ENCODE data around the gene TSHZ1.

The TSHZ1 gene

GRCh38 chr18:75164479-75164878, 46.1 kb upstream of the TSHZ1 start:
- TF ChIP-seq CTCF (IDR thresholded peaks at IDR 0.05; ENCODE audit: control extremely low read depth, extremely low read depth, low read depth, missing control alignments): no peak
- POLR2A ChIA-PET: no interaction called here
- CTCF ChIA-PET: interaction anchor here (0.9 to 1.4 kb wide), 2 partner anchors 8 to 157 kb away, joined by 3 read pairs; no protein-coding TSS in a partner anchor
- DNase-seq (ENCODE audit: extremely low spot score): no peak

- no peak for DNase-seq (ENCODE audit: extremely low spot score)
- POLR2A ChIA-PET: no interaction called here
- CTCF ChIA-PET: no interaction called here
- TF ChIP-seq CTCF (IDR thresholded peaks at IDR 0.05; ENCODE audit: control extremely low read depth, extremely low read depth, low read depth, missing control alignments): no peak
These were observed 44.7 kb upstream of the TSHZ1 start for GRCh38 chr18:75165926-75166325.

- no peak for DNase-seq (ENCODE audit: extremely low spot score)
- CTCF ChIA-PET: no interaction called here
- POLR2A ChIA-PET: no interaction called here
- no peak for TF ChIP-seq CTCF (IDR thresholded peaks at IDR 0.05; ENCODE audit: control extremely low read depth, extremely low read depth, low read depth, missing control alignments)
These were observed 43.5 kb upstream of the TSHZ1 start for GRCh38 chr18:75167137-75167536.

- no peak for DNase-seq (ENCODE audit: extremely low spot score)
- CTCF ChIA-PET: interaction anchor here (2.0 kb wide), 1 partner anchor 22 kb away, joined by 5 read pairs; no protein-coding TSS in a partner anchor
- POLR2A ChIA-PET: no interaction called here
- TF ChIP-seq CTCF (IDR thresholded peaks at IDR 0.05; ENCODE audit: control extremely low read depth, extremely low read depth, low read depth, missing control alignments): no peak
These were observed 42.6 kb upstream of the TSHZ1 start for GRCh38 chr18:75167759-75168618.

- DNase-seq (ENCODE audit: extremely low spot score): no peak
- POLR2A ChIA-PET: no interaction called here
- CTCF ChIA-PET: interaction anchor here (2.0 kb wide), 1 partner anchor 22 kb away, joined by 5 read pairs; no protein-coding TSS in a partner anchor
- TF ChIP-seq CTCF (IDR thresholded peaks at IDR 0.05; ENCODE audit: control extremely low read depth, extremely low read depth, low read depth, missing control alignments): no peak
These were observed 42.0 kb upstream of the TSHZ1 start for GRCh38 chr18:75168619-75169018.

- ChIA-PET CTCF (interaction anchor here (2.0 kb wide), 1 partner anchor 21 kb away, joined by 5 read pairs; no protein-coding TSS in a partner anchor), POLR2A (no interaction called here)
- no peak for TF ChIP-seq CTCF (IDR thresholded peaks at IDR 0.05; ENCODE audit: control extremely low read depth, extremely low read depth, low read depth, missing control alignments)
- DNase-seq (ENCODE audit: extremely low spot score): no peak
These were observed 41.2 kb upstream of the TSHZ1 start for GRCh38 chr18:75169411-75169810.

Data from GM10248 (cell line).